H1 (cell line): Measurements from ENCODE around the gene TIMM8B. TPM values are rescaled to one million over a fixed set of nuclear protein-coding genes. Genes with fewer than 3 reads are reported as not detected.

ENCODE experiments used
- CTCF ChIA-PET: fragments of 300-600 bp; sonication (Branson Sonifier 250); formaldehyde crosslinking; loops from one replicate; lab custom pipeline; 2021; ENCODE audit not compliant: partially characterized antibody; lab: Charles Lee
- POLR2A ChIA-PET: fragments of 300-600 bp; sonication (Branson Sonifier 250); formaldehyde crosslinking; loops from one replicate; lab custom pipeline; 2021; ENCODE audit warnings: inconsistent platforms; ENCODE audit not compliant: partially characterized antibody; lab: Charles Lee
- DNase-seq, 2 experiments: peaks; one replicate each; pipeline versions ENCODE4 v3.0.0 to v3.0.0-alpha.2; 2010 to 2022; ENCODE audit warnings: low spot score in 2 of 2, low read depth in 1 of 2, mixed read lengths in 1 of 2
- FAIRE-seq: peaks from 2 replicates; lab custom pipeline; 2011; peaks lifted over from hg19 to GRCh38; lab: Jason Lieb, UNC
- H2AFZ ChIP-seq: 2 replicates; pipeline ENCODE4 v1.8.1; 2012; ENCODE audit warnings: low read length, inconsistent platforms
- H2AK5ac ChIP-seq: 2 replicates; pipeline ENCODE4 v1.6.1; 2013; ENCODE audit warnings: low read depth, low read length
- H2BK120ac ChIP-seq: replicated peaks from 2 replicates; pipeline ENCODE3; 2013; ENCODE audit warnings: low read depth, low read length, inconsistent platforms
- H2BK12ac ChIP-seq: 2 replicates; pipeline ENCODE4 v1.6.1; 2013; ENCODE audit warnings: low read depth, low read length
- H2BK15ac ChIP-seq: 2 replicates; pipeline ENCODE4 v1.6.1; 2013; ENCODE audit warnings: low read length
- H2BK20ac ChIP-seq: 2 replicates; pipeline ENCODE4 v1.6.1; 2013; ENCODE audit warnings: low read length
- H2BK5ac ChIP-seq: 2 replicates; pipeline ENCODE4 v1.6.1; 2013; ENCODE audit warnings: low read depth, low read length
- H3K14ac ChIP-seq: 2 replicates; pipeline ENCODE4 v1.6.1; 2013; ENCODE audit warnings: inconsistent platforms; ENCODE audit not compliant: insufficient read length
- H3K18ac ChIP-seq: 2 replicates; pipeline ENCODE4 v1.6.1; 2013; ENCODE audit warnings: low read length; ENCODE audit errors: extremely low read depth
- H3K23ac ChIP-seq: 2 replicates; pipeline ENCODE4 v1.6.1; 2013; ENCODE audit warnings: inconsistent platforms; ENCODE audit not compliant: insufficient read length
- H3K23me2 ChIP-seq: 2 replicates; pipeline ENCODE4 v1.6.1; 2013; ENCODE audit warnings: low read depth, low read length
- H3K27ac ChIP-seq: 2 replicates; pipeline ENCODE4 v1.6.1; 2011; ENCODE audit warnings: low read depth, low read length, inconsistent platforms
- H3K27me3 ChIP-seq, 4 experiments: replicated peaks in 1 of 4; 1 replicate in 1 of 4; 2 replicates in 3 of 4; pipeline versions ENCODE4 v1.6.1 to v1.8.1; 2011 to 2013; ENCODE audit warnings: low read length in 3 of 4, mild to moderate bottlenecking in 3 of 4, inconsistent platforms in 2 of 4, mixed read lengths in 2 of 4, moderate library complexity in 1 of 4; ENCODE audit not compliant: control insufficient read depth in 3 of 4, insufficient read depth in 3 of 4; ENCODE audit errors: extremely low read depth in 1 of 4
- H3K36me3 ChIP-seq, 4 experiments: 2 replicates each; pipeline versions ENCODE4 v1.6.1 to v1.8.1; 2011 to 2013; ENCODE audit warnings: mild to moderate bottlenecking in 4 of 4, low read length in 3 of 4, moderate library complexity in 2 of 4, control low read depth in 1 of 4, inconsistent platforms in 1 of 4; ENCODE audit not compliant: insufficient read depth in 4 of 4, control insufficient read depth in 2 of 4
- H3K4ac ChIP-seq: replicated peaks from 2 replicates; pipeline ENCODE3; 2013; ENCODE audit warnings: low read length, low read depth, mixed read lengths, inconsistent platforms; ENCODE audit not compliant: insufficient read length
- H3K4me1 ChIP-seq, 4 experiments: replicated peaks in 1 of 4; 1 replicate in 1 of 4; 2 replicates in 3 of 4; pipeline versions ENCODE4 v1.6.1 to v1.8.1; 2011 to 2013; ENCODE audit warnings: low read length in 3 of 4, inconsistent platforms in 2 of 4, mixed read lengths in 1 of 4; ENCODE audit not compliant: insufficient read depth in 4 of 4, control insufficient read depth in 3 of 4
- H3K4me2 ChIP-seq, 2 experiments: 2 replicates each; pipeline versions ENCODE4 v1.6.1 to v1.8.1; 2011 to 2013; ENCODE audit warnings: low read depth in 2 of 2, low read length in 2 of 2, control low read depth in 1 of 2, inconsistent platforms in 1 of 2, mild to moderate bottlenecking in 1 of 2; ENCODE audit not compliant: insufficient read depth in 1 of 2
- H3K4me3 ChIP-seq, 4 experiments: fragments of 200-600, 300-600 bp in 1 of 4; sonication (generic), shearing (Covaris generic), sonication (Bioruptor Twin) in 1 of 4; 2 replicates each; pipeline versions ENCODE4 v1.5.1 to v1.8.1; 2011 to 2016; ENCODE audit warnings: low read length in 4 of 4, low read depth in 3 of 4, control low read depth in 2 of 4, inconsistent platforms in 2 of 4, mild to moderate bottlenecking in 2 of 4, mixed read lengths in 1 of 4, moderate library complexity in 1 of 4; ENCODE audit not compliant: insufficient read depth in 2 of 4; ENCODE audit errors: extremely low read depth in 1 of 4
- H3K56ac ChIP-seq: replicated peaks from 2 replicates; pipeline ENCODE3; 2013; ENCODE audit warnings: low read depth, mild to moderate bottlenecking, mixed read lengths, low read length, inconsistent platforms; ENCODE audit not compliant: insufficient read length
- H3K79me1 ChIP-seq: 2 replicates; pipeline ENCODE4 v1.6.1; 2013; ENCODE audit warnings: low read depth, low read length, control low read depth
- H3K79me2 ChIP-seq, 2 experiments: 2 replicates each; pipeline versions ENCODE4 v1.6.1 to v1.8.1; 2012 to 2013; ENCODE audit warnings: low read length in 2 of 2, mild to moderate bottlenecking in 2 of 2, inconsistent platforms in 1 of 2; ENCODE audit not compliant: insufficient read depth in 2 of 2, control insufficient read depth in 1 of 2
- H3K9ac ChIP-seq, 4 experiments: replicated peaks in 1 of 4; 1 replicate in 1 of 4; 2 replicates in 3 of 4; pipeline versions ENCODE4 v1.6.1 to v1.8.1; 2011 to 2013; ENCODE audit warnings: low read depth in 3 of 4, low read length in 3 of 4, control low read depth in 2 of 4, mild to moderate bottlenecking in 2 of 4, moderate library complexity in 2 of 4, inconsistent platforms in 1 of 4; ENCODE audit errors: extremely low read depth in 1 of 4
- H3K9me3 ChIP-seq, 2 experiments: 2 replicates each; pipeline versions ENCODE4 v1.6.1 to v1.8.1; 2012 to 2013; ENCODE audit warnings: mild to moderate bottlenecking in 2 of 2, moderate library complexity in 2 of 2, control low read depth in 1 of 2, inconsistent platforms in 1 of 2, low read depth in 1 of 2, low read length in 1 of 2, mixed read lengths in 1 of 2; ENCODE audit not compliant: insufficient read depth in 2 of 2
- H4K20me1 ChIP-seq, 2 experiments: replicated peaks in 1 of 2; 2 replicates each; pipeline versions ENCODE3 to v1.8.1; 2011 to 2013; ENCODE audit warnings: inconsistent platforms in 2 of 2, low read length in 2 of 2, mild to moderate bottlenecking in 1 of 2; ENCODE audit not compliant: insufficient read depth in 2 of 2, control insufficient read depth in 1 of 2
- H4K5ac ChIP-seq: 2 replicates; pipeline ENCODE4 v1.6.1; 2013; ENCODE audit warnings: low read length, low read depth, mixed read lengths, inconsistent platforms; ENCODE audit not compliant: insufficient read length
- H4K8ac ChIP-seq: 2 replicates; pipeline ENCODE4 v1.8.0; 2013; ENCODE audit warnings: mild to moderate bottlenecking, moderate library complexity, low read length, inconsistent platforms; ENCODE audit not compliant: insufficient read depth; ENCODE audit errors: extremely low read depth
- H4K91ac ChIP-seq: replicated peaks from 2 replicates; pipeline ENCODE3; 2013; ENCODE audit warnings: low read length, mixed read lengths, inconsistent platforms; ENCODE audit not compliant: insufficient read length
- ATF3 ChIP-seq: IDR thresholded peaks from 2 replicates; pipeline ENCODE4 v1.6.1; 2011; ENCODE audit warnings: low read depth, mild to moderate bottlenecking, low read length; ENCODE audit not compliant: insufficient read depth
- CHD1 ChIP-seq: IDR thresholded peaks from 2 replicates; pipeline ENCODE4 v1.6.1; 2012; ENCODE audit warnings: low read depth, low read length, improper control_type of control experiment
- JUND ChIP-seq: IDR thresholded peaks from 2 replicates; pipeline ENCODE4 v1.6.1; 2011; ENCODE audit warnings: mild to moderate bottlenecking, improper control_type of control experiment, low read length
- KDM4A ChIP-seq: IDR thresholded peaks from one replicate; pipeline ENCODE4 v1.7.1; 2012; ENCODE audit warnings: low read depth, mild to moderate bottlenecking, moderate library complexity, low read length, inconsistent platforms; ENCODE audit not compliant: severe bottlenecking
- RBBP5 ChIP-seq: IDR thresholded peaks from 2 replicates; pipeline ENCODE4 v1.7.1; 2012; ENCODE audit warnings: low read depth, mild to moderate bottlenecking, inconsistent platforms, low read length, moderate library complexity, borderline replicate concordance
- SIN3A ChIP-seq, 2 experiments: IDR thresholded peaks in 1 of 2; conservative IDR thresholded peaks in 1 of 2; 2 replicates each; pipeline ENCODE4 v1.6.1; 2011 to 2012; ENCODE audit warnings: low read length in 2 of 2, improper control_type of control experiment in 1 of 2, low read depth in 1 of 2, mild to moderate bottlenecking in 1 of 2
- SP1 ChIP-seq: IDR thresholded peaks from 2 replicates; pipeline ENCODE4 v1.6.1; 2011; ENCODE audit warnings: low read depth, low read length
- SUZ12 ChIP-seq: fragments of 200-600 bp; sonication (generic); IDR thresholded peaks from 2 replicates; pipeline ENCODE4 v1.6.1; 2012; ENCODE audit warnings: mild to moderate bottlenecking, inconsistent platforms, low read length, moderate library complexity, mixed read lengths
- WGBS, 2 experiments: shearing (Covaris generic) in 1 of 2; methylation state at CpG; one replicate each; pipeline versions ENCODE4 v1.1.6 to v1.1.7; 2013 to 2015; ENCODE audit warnings: low lambda C conversion rate in 2 of 2, mixed read lengths in 2 of 2, inconsistent platforms in 1 of 2, low coverage in 1 of 2, missing lambda C conversion rate in 1 of 2; ENCODE audit not compliant: insufficient replicate concordance in 2 of 2, insufficient coverage in 1 of 2, insufficient read length in 1 of 2; ENCODE audit errors: extremely low coverage in 1 of 2, missing lambda C conversion rate in 1 of 2; 5-methylcytosine and 5-hydroxymethylcytosine counted together
- polyA plus RNA-seq, 7 experiments: library from polyadenylated mRNA; depleted of rRNA in 3 of 7; stranded (reverse) in 5 of 7; unstranded in 2 of 7; fragments of >200 nt in 5 of 7; fragments of 200-250 nt in 2 of 7; gene quantifications; 1 replicate in 5 of 7; 2 replicates in 1 of 7; 4 replicates in 1 of 7; pipeline versions ENCODE4 v1.2.1 to v1.2.3, GENCODE V29; 2011 to 2013; ENCODE audit warnings: missing spikeins in 2 of 7, mixed read lengths in 2 of 7
- total RNA-seq: library from RNA; stranded (reverse); fragmentation: NEBNext Ultra II Directional; extraction: Animal tissue kit (Norgen Biotek cat#: 25700); gene quantifications from 2 replicates; pipeline ENCODE4 v1.2.1, GENCODE V29; 2021
- TF ChIP-seq, protein P1 (sequence below): IDR thresholded peaks from 2 replicates; pipeline ENCODE4 v1.6.1; 2012; ENCODE audit warnings: inconsistent platforms

The TIMM8B gene
- total and polyA plus RNA-seq, 2 of the 8 experiments (the other 6 are each of a cell fraction or from before 2014, with no cell fraction given): 93.7 to 143 TPM

DNA sequence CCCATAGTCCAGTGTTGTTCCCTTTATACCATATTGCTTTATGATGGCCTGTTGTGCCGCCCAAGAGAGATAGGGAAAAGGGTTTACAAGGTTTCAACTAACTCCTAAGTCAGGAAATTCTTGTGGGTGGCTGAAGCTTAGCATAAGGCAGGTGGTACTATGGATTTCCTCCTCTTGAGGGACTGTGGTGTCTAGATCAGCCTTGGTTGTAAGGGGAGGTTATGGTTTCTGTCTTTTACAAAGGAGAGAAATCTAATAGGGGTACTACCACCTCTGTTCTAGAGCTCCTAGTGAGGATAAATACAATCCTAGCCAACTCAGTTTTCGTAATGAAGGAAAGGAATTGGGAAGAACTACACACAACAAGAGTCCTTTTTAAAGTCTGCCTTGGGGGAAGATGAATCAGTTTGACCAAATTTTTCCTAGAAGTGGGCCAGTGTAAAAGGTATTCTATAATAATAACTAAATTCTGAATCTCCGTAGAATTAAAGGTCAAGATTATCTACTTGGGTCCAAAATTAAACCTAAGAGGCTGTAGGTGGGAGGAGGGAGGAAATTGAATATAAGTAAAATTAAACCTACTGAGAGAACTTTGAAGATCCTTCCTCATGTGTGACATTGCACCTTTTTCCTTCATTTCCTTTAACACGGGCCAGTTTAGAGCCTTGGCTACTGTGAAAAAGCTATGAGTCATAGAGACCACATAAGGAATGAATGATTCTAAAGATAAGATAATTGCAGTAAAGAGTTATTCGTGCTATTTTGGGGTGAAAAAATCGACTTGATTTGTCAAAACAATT, 44.2 kb downstream of the TIMM8B start:
- Histone ChIP-seq H3K18ac (no peak overlapping the region), H4K20me1 (no peaks in the 10 kb centered on the region), H3K9ac (no peak overlapping the region), H3K4me2 (no peak overlapping the region), H2BK20ac (no peak overlapping the region), H3K27ac (no peak overlapping the region), H2BK5ac (no peak overlapping the region), H2BK12ac (no peak overlapping the region), H3K79me2 (peaks cover 0 to 4% of the 10 kb centered on the region in 2 experiments; a peak in 2 of 4 replicates), H2AK5ac (no peak overlapping the region), H3K23me2 (no peaks in the 10 kb centered on the region), H3K4ac (no peak overlapping the region), H4K5ac (no peak overlapping the region), H3K79me1 (0 out of 2 replicates have a peak, but pooled peaks cover 2% of the 10 kb centered on the region), H2BK15ac (no peak overlapping the region), H3K4me1 (no peaks in the 10 kb centered on the region), H4K8ac (no peak overlapping the region)
- no peak for DNase-seq
- CTCF ChIA-PET: interaction anchor here (1.2 kb wide), 1 partner anchor 1497 kb away, joined by 3 read pairs; no protein-coding TSS in a partner anchor
- TF ChIP-seq RBBP5 (no peak), KDM4A (no peak), SP1 (no peak), JUND (no peak), ATF3 (no peak), SUZ12 (no peak), CHD1 (no peak), SIN3A (conservative IDR thresholded peaks at IDR 0.05 in 1 of 2, IDR thresholded peaks at IDR 0.05 in 1 of 2; ENCODE audit: low read depth in 1 of 2, low read length in 2 of 2) (no peak)
- TF ChIP-seq, protein P1, sequence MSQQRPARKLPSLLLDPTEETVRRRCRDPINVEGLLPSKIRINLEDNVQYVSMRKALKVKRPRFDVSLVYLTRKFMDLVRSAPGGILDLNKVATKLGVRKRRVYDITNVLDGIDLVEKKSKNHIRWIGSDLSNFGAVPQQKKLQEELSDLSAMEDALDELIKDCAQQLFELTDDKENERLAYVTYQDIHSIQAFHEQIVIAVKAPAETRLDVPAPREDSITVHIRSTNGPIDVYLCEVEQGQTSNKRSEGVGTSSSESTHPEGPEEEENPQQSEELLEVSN: no peak
- TF ChIP-seq, all 59 proteins: peak for 0
- Histone ChIP-seq H3K4me3 (no peak overlapping the region), H3K9me3 (no peaks in the 10 kb centered on the region), H3K56ac (no peak overlapping the region), H4K91ac (no peak overlapping the region), H3K14ac (no peak overlapping the region), H2BK120ac (no peak overlapping the region), H3K23ac (no peak overlapping the region), H3K27me3 (no peaks in the 10 kb centered on the region), H3K36me3 (peaks cover 3 to 74% (median 27%) of the 10 kb centered on the region in 4 experiments; a peak in 7 of 8 replicates), H2AFZ (no peak overlapping the region)
- FAIRE-seq: no peak
- POLR2A ChIA-PET: interaction anchor here (1.1 kb wide), 1 partner anchor 8 kb away, joined by 3 read pairs; no protein-coding TSS in a partner anchor
- 83% methylated on average over 6 of the region's 6 CpGs; no CpG with 5 or more reads in 1 of the 2 experiments for WGBS, 2 experiments
